GM21723 (cell line): ENCODE measurements around the gene SLC66A1.
"Not testable (repeated sequence)": the region's sequence is repeated elsewhere in the genome, so short reads cannot be mapped to it uniquely, and the experiment has no call there.

Experiments used
- ATAC-seq: cut with Tn5 transposase; IDR thresholded peaks from one replicate; pipeline ENCODE4 v1.9.1; 2021; ENCODE audit warnings: mild to moderate bottlenecking, moderate library complexity; ENCODE audit not compliant: unreplicated experiment

The SLC66A1 gene

DNA sequence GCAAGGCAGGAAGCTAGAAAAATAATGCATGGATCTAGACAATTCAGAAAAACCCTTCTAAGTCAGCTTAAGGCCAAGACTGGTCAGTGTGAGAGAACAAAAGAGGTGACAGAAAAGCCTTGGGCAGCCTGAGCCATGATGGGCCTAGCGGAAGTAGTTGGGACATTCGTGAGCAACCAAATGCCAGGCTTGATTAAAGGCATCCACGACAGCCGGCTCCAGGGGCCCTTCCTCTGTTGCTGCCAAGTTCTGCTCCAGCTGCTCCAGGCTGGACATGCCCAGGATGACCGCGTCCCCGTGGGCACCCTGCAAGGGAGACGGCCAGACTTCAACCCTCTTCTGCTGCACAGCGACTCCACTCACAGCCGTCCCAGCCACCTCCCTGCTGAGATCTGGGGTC, 8.0 kb upstream of the SLC66A1 start:
- ATAC-seq, result not testable (repeated sequence)

DNA sequence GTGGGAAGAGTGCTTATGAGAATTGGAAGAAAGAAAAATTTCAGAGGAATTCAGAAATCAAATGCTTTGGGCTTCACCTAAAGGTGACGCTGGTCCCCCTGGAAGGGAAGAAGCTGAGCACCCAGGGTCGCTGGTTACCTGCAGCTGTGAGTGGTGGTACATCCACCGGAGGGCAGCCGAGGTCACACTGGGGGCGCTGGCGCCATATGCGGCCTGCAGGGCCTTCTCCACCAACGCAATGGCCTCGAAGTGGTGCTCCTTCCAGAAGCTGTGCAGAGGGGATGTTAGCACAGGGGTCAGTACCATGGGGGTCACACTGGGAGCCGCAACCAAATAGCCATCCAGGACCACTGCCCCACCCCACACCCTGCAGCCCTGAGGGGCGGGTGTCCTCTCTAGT, 6.2 kb upstream of the SLC66A1 start:
- no peak for ATAC-seq

DNA sequence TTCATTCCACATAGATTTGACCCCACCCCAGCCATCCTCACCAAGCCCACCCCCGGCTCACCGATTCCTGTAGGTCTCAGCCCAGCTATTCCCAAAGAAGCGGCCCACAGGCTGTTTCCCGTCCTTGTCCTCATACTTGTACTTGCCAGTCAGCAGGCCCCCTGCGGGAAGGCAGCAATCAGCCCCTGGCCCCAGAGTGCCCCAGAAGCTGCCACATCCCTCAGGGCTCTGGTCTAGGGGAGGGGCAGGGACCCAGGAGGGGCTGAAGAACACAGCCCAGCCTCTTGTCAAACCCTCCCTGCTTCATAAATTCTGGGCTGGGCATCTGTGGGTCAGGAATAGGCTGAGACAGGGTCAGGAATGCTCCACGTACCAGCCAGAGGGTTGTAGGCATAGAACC, 5.2 kb upstream of the SLC66A1 start:
- ATAC-seq, result no peak

DNA sequence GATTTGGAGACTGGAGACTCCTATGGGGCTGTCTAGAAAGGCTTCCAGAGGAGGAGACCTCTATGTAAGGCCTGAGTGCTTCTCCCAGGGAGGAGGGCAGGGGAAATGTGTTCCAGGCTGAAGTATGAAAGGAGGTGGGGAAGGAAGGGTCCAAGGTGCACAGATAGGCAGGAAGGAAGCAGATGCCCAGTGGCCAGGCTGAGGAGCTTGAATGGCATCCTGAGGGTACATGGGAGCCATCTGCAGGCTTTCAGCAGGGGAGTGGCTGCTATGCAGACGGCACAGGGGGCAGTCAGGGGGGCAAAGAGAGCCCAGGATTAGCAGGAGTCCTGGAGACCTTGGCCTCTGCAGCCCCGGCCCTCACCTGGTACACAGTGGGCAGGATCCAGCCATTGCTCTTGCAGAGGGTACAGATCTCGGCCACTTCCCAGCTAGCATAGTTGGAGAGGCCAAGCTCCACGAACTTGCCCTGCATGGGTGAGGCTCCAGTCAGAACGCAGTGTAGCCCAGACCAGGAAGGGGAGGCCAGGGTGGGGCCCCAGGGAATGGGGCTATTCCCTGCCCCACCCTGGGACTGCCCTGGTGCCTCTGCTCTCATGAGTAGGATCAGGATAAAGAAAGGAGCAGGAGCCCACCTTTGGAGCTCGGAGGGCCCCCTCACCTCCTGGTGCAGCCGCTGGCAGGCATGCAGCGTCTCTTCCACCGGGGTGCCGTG, 4.2 kb upstream of the SLC66A1 start:
- ATAC-seq, result no peak

GRCh38 chr1:19308509-19308907, 3.6 kb upstream of the SLC66A1 start:
- ATAC-seq, result no peak

GRCh38 chr1:19309123-19309813, 2.9 kb upstream of the SLC66A1 start:
- ATAC-seq, result no peak

GRCh38 chr1:19310061-19310460, 2.1 kb upstream of the SLC66A1 start:
- ATAC-seq, result no peak

DNA sequence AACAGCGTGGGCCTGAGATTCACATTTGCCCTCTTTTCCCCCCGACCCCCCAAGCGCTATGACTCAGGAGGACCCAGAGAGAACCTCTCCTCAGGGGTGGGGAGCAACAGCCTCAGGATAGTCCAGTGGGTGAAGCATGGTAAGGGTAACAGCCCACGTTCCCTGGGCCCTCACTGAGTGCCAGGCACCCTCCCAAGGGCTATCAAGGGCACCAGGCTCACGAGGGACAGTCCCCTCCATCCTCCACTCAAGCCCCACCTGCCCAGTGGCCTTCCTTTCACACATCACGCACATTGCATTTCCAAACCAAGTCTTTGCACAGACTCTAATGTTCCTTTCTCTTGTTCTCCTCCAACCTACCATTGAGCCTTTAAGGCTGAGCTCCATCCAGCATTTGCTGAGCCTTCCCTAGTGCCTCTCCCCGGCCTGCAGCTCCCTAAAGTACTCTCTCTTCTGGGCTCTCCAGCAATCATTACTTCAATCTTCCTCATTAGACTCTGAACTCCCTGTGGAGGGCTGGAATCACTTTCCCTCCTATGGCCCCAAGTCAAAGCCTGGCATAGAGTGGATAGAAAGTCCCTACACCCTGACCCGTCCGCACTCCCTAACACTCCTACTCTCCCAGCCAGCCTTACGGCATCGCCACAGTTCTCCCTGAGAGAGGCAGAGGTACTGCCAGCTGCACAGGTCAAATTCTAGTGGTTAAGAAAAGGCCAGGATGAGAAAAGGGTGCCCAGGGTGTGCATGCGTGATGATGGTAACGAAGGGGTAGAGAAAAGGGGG, 1.2 kb upstream of the SLC66A1 start:
- ATAC-seq, result no peak

DNA sequence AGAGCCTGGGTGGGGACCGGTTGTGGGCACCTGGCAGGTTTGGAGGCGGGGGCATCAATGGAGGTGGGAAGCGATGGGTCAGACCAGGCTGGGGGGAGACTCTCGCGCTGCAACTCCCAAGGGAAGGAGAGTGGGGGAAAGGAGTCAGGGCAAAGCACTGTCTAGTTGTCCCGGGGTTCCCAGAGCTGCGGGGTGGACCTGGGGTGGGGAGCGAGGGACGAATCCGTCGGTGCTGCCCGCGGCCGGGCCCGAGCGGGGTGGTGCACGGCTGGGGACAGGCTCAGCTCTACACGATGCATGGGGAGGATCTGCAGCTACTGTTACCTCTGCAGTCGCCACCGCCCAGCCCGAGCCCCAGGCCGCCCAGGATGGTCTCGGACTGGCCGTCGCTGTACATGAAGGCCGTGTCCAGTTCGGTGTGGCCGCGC, 609 bp upstream of the SLC66A1 start:
- peak; percentile 11 for ATAC-seq

- peak; percentile 21 for ATAC-seq
Measured at GRCh38 chr1:19312782-19313635, 883 bp downstream of the SLC66A1 start.

- ATAC-seq, result no peak
Measured at GRCh38 chr1:19313636-19313959, 1.5 kb downstream of the SLC66A1 start.

DNA sequence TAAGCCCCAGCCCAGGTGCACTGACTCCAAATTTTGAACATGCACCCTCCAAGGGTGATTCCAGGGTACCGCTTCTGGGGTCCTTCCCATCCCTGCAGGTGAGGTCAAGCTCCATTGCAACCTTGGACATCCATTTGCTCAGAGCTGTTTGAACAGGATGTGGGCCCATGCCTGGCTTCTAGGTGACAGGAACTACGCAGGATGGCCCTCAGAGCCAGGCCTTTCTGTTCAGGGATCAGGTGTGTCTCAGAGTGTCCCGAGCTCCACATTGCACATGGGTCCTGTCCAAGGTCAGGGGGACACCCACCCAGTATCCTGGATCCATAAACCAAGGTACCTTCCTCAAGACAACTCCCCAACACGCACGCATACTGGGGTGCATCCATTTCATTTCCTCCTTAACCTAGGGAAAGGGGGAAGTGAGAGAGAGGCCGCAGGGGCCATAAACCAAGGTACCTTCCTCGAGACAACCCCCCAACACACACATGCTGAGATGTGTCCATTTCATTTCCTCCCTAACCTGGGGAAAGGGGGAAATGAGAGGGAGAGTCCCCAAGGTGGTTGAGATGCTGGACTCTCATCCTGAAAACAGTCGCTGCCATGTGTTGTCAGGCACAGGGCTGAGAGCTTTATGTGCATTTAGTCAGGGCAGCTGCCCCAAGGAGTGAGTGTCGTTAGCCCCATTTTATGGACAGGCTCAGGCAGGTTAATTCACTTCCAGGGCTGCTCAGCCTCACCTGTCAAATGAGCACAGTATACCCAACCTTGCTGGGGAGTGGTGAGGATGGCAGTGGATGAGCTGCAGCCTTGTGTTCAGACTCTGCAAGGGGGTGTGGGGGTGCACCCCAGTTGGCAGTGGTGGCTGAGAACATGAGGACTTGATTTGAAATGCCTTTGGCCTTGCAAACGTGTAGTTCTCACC, 2.1 kb downstream of the SLC66A1 start:
- ATAC-seq, result no peak

DNA sequence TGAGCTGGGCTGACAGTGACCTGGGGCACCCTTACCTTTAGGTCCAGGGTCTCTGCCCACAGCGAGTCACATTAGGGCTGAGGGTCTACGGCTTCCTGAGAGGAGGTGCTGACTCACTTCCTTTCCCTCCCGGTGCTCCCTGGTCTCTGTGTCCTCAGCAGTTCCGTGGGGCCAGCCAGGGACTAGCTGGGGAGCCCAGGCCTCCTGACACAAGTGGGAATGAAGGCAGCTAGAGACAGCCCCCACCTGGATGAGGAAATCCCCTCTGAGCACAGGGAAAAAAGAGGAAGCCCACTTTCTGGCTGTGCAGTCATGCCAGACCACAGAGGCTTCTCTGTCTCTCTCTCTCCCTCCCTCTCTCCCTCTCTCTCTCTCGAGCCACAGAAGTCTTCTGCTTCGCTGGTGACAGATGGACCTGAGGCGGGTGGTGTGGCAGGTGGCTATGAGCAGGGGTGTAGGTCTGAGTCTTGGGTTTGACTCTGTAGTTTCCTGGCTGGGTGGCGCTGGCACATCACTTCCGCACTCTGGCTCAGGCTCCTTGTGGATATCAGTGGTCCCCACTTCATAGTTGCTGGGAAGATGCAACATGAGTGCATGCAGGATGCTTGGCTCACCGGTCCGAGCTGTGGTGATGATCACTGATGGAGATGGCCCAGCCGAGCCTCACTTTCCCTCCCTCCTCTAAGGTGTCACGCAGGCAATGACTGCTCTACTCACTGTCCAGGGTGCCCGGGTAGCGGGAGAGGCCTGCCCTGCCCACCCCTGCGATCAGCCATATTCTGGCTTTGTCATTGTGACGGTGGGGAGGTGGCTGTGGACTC, 3.5 kb downstream of the SLC66A1 start:
- ATAC-seq, result no peak

- ATAC-seq, result no peak
Measured at GRCh38 chr1:19317126-19317910, 5.2 kb downstream of the SLC66A1 start.

DNA sequence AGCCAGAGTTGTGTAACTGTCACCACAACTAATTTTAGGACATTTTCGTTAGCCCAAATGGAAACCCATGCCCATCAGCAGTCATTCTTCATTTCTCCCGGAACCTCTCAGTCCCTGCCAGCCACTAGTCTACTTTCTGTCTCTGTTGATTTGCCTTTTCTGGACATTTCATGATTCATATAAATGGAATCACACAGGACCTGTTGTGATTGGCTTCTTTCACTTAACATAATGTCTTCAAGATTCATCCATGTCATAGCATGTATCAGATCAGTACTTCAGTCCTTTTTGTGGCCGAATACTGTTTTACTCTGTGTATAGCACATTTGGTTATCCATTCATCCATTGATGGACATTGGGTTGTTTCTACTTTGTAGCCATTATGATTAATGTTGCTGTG, 7.1 kb downstream of the SLC66A1 start:
- ATAC-seq, result no peak

- no peak for ATAC-seq
Measured at GRCh38 chr1:19321071-19321470, 8.9 kb downstream of the SLC66A1 start.

DNA sequence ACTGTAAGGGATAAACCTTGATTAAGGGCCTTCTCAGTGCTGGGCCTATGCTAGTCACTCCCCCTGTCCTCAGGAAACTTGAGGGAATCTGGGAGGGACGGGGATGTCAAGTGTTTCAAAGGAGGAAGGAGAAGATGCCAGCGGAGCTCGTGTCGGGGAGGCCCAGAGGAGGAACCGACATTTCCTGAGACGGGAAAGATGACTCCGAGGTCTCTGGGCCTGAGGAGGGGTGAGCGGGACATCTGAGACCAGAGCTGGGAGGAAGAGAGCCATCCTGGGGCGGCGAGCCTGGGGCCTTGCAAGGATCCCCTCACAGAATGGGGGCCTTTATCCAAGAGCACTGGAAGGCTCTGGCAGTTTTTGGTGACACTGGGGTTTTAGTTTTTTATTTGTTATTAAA, 10.4 kb downstream of the SLC66A1 start:
- no peak for ATAC-seq

- ATAC-seq, result no peak
Measured at GRCh38 chr1:19323987-19324664, 12.0 kb downstream of the SLC66A1 start.
